Small intestine (tissue), 7 donors: ENCODE results near the gene UBE2M. TPM values are rescaled to one million over a fixed set of nuclear protein-coding genes. Genes with fewer than 3 reads are reported as not detected.
A peak's percentile ranks its signal among the peaks of the same experiment; 100 is the strongest.

ENCODE experiments used
- DNase-seq, 2 donors: peaks; one replicate each; pipeline versions ENCODE4 v3.0.0 to v3.0.0-alpha.2; 2013
- FAIRE-seq: peaks from 2 replicates; lab custom pipeline; 2012; peaks lifted over from hg19 to GRCh38; lab: Jason Lieb, UNC
- H3K27ac ChIP-seq, 3 donors: one replicate each; pipeline ENCODE4 v1.5.1; 2013; ENCODE audit warnings: low read length in 2 of 3, mild to moderate bottlenecking in 2 of 3, control low read depth in 1 of 3, inconsistent platforms in 1 of 3, low read depth in 1 of 3, moderate library complexity in 1 of 3
- H3K27me3 ChIP-seq, 3 donors: one replicate each; pipeline ENCODE4 v1.6.1; 2013; ENCODE audit warnings: low read length in 3 of 3, inconsistent platforms in 1 of 3; ENCODE audit not compliant: control insufficient read depth in 3 of 3, insufficient read depth in 3 of 3
- H3K36me3 ChIP-seq, 3 donors: one replicate each; pipeline ENCODE4 v1.6.1; 2013; ENCODE audit warnings: low read length in 3 of 3, inconsistent platforms in 1 of 3, low read depth in 1 of 3, mild to moderate bottlenecking in 1 of 3, moderate library complexity in 1 of 3; ENCODE audit not compliant: control insufficient read depth in 3 of 3, insufficient read depth in 2 of 3
- H3K4me1 ChIP-seq, 3 donors: one replicate each; pipeline ENCODE4 v1.6.1; 2013; ENCODE audit warnings: low read length in 2 of 3, inconsistent platforms in 1 of 3, low read depth in 1 of 3, mild to moderate bottlenecking in 1 of 3, moderate library complexity in 1 of 3; ENCODE audit not compliant: control insufficient read depth in 3 of 3, insufficient read depth in 2 of 3
- H3K4me3 ChIP-seq, 3 donors: one replicate each; pipeline ENCODE4 v1.5.1; 2013; ENCODE audit warnings: low read length in 3 of 3, control low read depth in 1 of 3, inconsistent platforms in 1 of 3, low read depth in 1 of 3, mild to moderate bottlenecking in 1 of 3, moderate library complexity in 1 of 3
- H3K9me3 ChIP-seq, 2 donors: one replicate each; pipeline ENCODE4 v1.6.1; 2013; ENCODE audit warnings: low read depth in 1 of 2, low read length in 1 of 2; ENCODE audit not compliant: control insufficient read depth in 2 of 2, insufficient read depth in 1 of 2
- WGBS, 3 donors: extraction: QIAGEN DNeasy Blood & Tissue Kit; methylation state at CpG; one replicate each; pipeline ENCODE4 v1.1.7; 2013; 5-methylcytosine and 5-hydroxymethylcytosine counted together
- polyA plus RNA-seq, 4 donors: library from polyadenylated mRNA; stranded (reverse) in 3 of 4; unstranded in 1 of 4; fragments of 200-250 nt in 3 of 4; fragments of 120-200 nt in 1 of 4; gene quantifications; one replicate each; pipeline versions ENCODE4 v1.2.1 to v1.2.3, GENCODE V29; 2013
- donor health status: healthy with polysubstance abuse.
- donor health status: control.
- donor health status: control.
- donor health status: Bipolar disorder and iron deficiency.
- donor health status: healthy.

UBE2M gene
- polyA plus RNA-seq, 4 donors, result 42.7 to 53.4 (median 48.9) TPM

GRCh38 chr19:58560007-58560887, 1.8 kb upstream of the UBE2M start:
- WGBS, 3 donors, result 76 to 81% (median 78%) methylated on average over 8 of the region's 8 CpGs
- H3K4me1 ChIP-seq, result peaks cover 3 to 37% (median 8%) of the 10 kb centered on the region in 3 donors
- no peaks in the 10 kb centered on the region for H3K9me3 ChIP-seq
- peak overlapping the region in 2 of 3 donors; percentile 65 to 86 for H3K4me3 ChIP-seq
- H3K36me3 ChIP-seq, result peaks cover 0 to 21% (median 7%) of the 10 kb centered on the region in 3 donors
- peak overlapping the region in 2 of 3 donors; percentile 98 to 99 for H3K27ac ChIP-seq
- no peak for FAIRE-seq
- no peak for DNase-seq
- peaks cover 0 to 18% (median 0%) of the 10 kb centered on the region in 3 donors for H3K27me3 ChIP-seq

DNA sequence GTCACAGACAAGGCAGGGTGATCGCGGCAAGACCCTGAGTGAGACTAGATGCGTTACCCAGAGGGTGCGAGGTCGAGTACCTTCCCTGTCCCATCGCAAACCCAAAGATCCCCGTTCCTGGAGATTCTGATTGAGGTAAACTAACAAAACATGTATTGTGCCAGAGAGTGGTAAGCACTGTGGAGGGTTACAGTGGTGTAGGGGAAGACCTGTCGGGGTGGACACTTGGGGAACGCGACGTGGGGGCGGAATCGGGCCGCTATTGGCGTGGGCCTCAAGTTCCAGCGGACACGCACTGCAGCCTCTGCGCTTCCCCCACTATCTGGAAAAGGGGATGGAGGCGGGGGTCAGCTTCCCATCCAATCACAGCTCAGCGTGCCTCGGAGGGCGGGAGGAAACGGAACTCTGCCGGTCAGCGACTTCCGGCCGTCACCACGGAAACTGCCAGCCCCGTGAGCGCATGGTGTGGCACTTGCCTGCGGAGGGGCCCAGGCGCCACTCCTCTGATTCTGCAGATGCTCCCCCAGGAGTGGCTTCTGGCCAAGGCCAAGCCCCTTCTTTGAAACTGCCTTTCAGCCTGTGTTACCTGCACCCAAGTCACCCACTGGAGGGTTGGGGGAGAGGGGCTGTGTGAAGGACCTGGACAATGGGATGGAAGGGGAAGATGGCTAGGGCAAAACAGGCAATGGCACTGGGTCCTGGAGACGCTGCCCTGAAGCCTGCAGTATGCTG, 1.0 kb upstream of the UBE2M start:
- FAIRE-seq (no peak), DNase-seq (peak; percentile 86 to 92)
- peak overlapping the region; percentile 88 to 99 (median 98) for H3K27ac ChIP-seq
- peaks cover 0 to 23% (median 7%) of the 10 kb centered on the region in 3 donors for H3K36me3 ChIP-seq
- H3K4me3 ChIP-seq, result peak overlapping the region; percentile 39 to 86 (median 65)
- WGBS, 3 donors, result 0 to 1% (median 1%) methylated on average over 32 to 33 of the region's 33 CpGs
- peaks cover 0 to 18% (median 0%) of the 10 kb centered on the region in 3 donors for H3K27me3 ChIP-seq
- H3K9me3 ChIP-seq, result no peaks in the 10 kb centered on the region
- H3K4me1 ChIP-seq, result peaks cover 4 to 37% (median 8%) of the 10 kb centered on the region in 3 donors

GRCh38 chr19:58558623-58559274, 338 bp upstream of the UBE2M start:
- Histone ChIP-seq H3K27me3 (peaks cover 0 to 17% (median 0%) of the 10 kb centered on the region in 3 donors), H3K27ac (peak overlapping the region; percentile 88 to 99 (median 98)), H3K4me3 (peak overlapping the region; percentile 65 to 86 (median 86)), H3K9me3 (no peaks in the 10 kb centered on the region), H3K4me1 (peaks cover 4 to 43% (median 8%) of the 10 kb centered on the region in 3 donors), H3K36me3 (peaks cover 0 to 28% (median 7%) of the 10 kb centered on the region in 3 donors)
- WGBS, 3 donors, result 0% methylated on average over 63 to 76 of the region's 76 CpGs
- no peak for FAIRE-seq
- peak; percentile 98 to 99 for DNase-seq

- WGBS, 3 donors, result 19 to 29% (median 26%) methylated on average over 11 to 12 of the region's 12 CpGs
- H3K4me3 ChIP-seq, result peak overlapping the region; percentile 65 to 95 (median 86)
- no peaks in the 10 kb centered on the region for H3K9me3 ChIP-seq
- H3K36me3 ChIP-seq, result peaks cover 3 to 38% (median 14%) of the 10 kb centered on the region in 3 donors
- peak overlapping the region; percentile 86 to 99 (median 92) for H3K27ac ChIP-seq
- DNase-seq, result no peak
- peaks cover 4 to 46% (median 5%) of the 10 kb centered on the region in 3 donors for H3K4me1 ChIP-seq
- FAIRE-seq, result no peak
- peaks cover 0 to 8% (median 0%) of the 10 kb centered on the region in 3 donors for H3K27me3 ChIP-seq
Measured at GRCh38 chr19:58557221-58558065, 968 bp downstream of the UBE2M start.

DNA sequence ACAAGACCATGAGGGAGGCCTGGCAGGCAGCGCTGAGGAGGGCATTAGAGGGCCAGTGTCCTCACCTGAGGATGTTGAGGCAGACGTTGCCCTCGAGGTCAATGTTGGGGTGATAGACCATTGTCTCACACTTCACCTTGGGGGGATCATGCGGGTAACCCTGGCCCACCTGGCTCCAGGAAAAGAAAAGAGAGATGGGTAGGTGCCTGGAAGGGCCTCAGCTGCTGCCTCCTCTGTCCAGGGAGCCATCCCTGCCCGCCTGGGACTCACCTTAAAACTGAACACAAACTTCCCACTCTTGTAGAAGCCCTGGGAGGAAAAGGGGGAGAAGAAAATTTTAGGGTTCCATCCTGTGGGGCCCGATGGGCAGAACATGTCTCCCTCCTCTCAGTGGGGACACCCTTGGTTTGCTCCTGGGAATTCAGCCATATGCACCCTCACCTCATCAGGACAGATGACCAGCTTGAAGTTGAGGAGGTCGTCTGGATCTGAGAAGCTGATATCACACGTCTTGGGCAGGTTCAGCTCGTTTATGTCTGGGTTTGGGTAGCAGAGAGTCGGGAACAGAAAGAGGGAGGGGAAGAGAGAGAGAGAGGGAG, 1.7 kb downstream of the UBE2M start:
- Histone ChIP-seq H3K36me3 (peaks cover 9 to 45% (median 17%) of the 10 kb centered on the region in 3 donors), H3K4me1 (peaks cover 0 to 39% (median 4%) of the 10 kb centered on the region in 3 donors), H3K4me3 (peak overlapping the region in 2 of 3 donors; percentile 65 to 95), H3K27me3 (peaks cover 0 to 7% (median 0%) of the 10 kb centered on the region in 3 donors), H3K27ac (peak overlapping the region in 1 of 3 donors; percentile 92), H3K9me3 (no peaks in the 10 kb centered on the region)
- WGBS, 3 donors, result 37 to 54% (median 48%) methylated on average over 10 of the region's 10 CpGs
- no peak for DNase-seq
- no peak for FAIRE-seq

GRCh38 chr19:58555920-58556621, 2.3 kb downstream of the UBE2M start:
- Histone ChIP-seq H3K36me3 (peaks cover 12 to 52% (median 17%) of the 10 kb centered on the region in 3 donors), H3K9me3 (no peaks in the 10 kb centered on the region), H3K4me3 (no peak overlapping the region), H3K4me1 (peaks cover 0 to 33% (median 4%) of the 10 kb centered on the region in 3 donors), H3K27ac (no peak overlapping the region), H3K27me3 (peaks cover 0 to 2% (median 0%) of the 10 kb centered on the region in 3 donors)
- FAIRE-seq (no peak), DNase-seq (no peak)
- 76 to 85% (median 84%) methylated on average over 15 to 16 of the region's 16 CpGs for WGBS, 3 donors
